GM18498 (cell line): Measurements from ENCODE around the gene BTLA.
"Not testable (repeated sequence)": the region's sequence is repeated elsewhere in the genome, so short reads cannot be mapped to it uniquely, and the experiment has no call there.

Experiments
- ATAC-seq: cut with Tn5 transposase; IDR thresholded peaks from one replicate; pipeline ENCODE4 v1.9.1; 2021; ENCODE audit warnings: mild to moderate bottlenecking, moderate library complexity; ENCODE audit not compliant: unreplicated experiment

The BTLA gene

DNA sequence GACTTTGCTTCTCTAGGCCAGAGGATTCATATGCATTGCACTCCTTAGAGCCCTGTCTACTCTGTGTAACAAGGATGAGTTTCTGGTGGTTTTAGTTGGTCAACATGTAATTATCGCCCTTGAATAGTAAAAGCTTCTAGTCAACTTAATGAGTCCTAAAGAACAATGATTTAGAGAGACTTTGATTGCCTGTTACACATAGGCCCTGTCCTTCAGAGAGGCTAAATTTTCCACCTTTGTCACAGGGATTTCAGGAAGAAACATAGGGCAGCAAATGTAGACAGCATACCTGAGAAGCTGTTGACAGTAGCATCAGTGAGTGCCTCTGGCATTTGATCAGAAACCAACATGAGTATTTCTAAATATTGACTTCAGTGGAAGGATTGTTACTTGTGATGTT, 7.1 kb downstream of the BTLA start:
- no peak for ATAC-seq

DNA sequence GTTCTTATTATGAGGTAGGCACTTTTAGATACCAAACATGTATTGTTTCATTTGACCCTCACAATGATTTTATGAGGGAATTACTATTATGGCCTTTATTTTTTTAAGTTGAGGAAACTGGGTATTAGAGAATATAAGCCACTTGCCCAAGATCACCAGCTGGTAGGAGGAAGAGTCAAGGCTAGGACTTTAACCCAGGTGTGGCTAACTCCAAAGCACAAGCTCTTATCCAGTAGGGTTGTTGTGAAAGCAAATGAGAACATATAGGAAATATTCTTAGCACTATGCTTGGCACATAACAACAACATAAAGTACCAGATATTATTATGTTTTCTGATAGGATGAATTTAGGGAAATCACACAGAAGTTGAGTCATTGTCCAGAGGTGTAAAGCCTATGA, 7.9 kb downstream of the BTLA start:
- no peak for ATAC-seq

DNA sequence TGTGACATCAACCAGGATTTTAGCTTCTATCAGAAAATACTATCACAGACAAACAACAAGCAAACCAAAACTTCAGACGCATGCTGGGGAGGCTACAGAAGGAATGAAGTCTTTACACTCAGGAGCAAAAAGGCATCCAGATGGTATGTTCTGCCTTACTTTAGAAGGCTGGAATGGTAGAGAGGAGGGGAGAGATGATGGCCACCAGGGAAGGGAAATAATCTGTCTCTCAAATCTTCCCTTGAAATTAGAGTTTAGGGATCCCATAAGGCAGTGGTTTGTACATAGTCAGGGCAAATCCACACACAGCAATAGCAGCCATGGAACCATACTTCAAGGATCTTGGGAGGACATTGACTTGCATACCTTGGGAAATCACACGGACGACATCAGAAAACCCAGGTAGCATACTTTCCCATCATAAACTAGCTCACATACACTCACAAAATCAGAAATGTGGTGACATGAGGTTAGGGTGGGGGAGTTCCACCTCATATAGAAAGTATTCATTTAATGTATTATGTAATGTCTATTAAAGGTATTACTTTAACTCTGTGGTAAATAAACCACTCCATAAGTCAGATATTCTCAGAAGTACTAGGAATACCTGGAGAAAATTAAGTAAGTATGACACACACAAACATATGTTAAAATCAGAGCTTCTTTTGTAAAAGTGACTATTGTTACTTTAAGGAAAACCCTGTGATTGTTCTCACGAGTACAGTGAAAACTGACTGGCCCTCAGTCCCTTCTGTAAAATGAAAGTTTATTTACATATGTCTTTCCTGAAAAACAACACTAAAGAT, 9.4 kb downstream of the BTLA start:
- peak; percentile 64 for ATAC-seq

DNA sequence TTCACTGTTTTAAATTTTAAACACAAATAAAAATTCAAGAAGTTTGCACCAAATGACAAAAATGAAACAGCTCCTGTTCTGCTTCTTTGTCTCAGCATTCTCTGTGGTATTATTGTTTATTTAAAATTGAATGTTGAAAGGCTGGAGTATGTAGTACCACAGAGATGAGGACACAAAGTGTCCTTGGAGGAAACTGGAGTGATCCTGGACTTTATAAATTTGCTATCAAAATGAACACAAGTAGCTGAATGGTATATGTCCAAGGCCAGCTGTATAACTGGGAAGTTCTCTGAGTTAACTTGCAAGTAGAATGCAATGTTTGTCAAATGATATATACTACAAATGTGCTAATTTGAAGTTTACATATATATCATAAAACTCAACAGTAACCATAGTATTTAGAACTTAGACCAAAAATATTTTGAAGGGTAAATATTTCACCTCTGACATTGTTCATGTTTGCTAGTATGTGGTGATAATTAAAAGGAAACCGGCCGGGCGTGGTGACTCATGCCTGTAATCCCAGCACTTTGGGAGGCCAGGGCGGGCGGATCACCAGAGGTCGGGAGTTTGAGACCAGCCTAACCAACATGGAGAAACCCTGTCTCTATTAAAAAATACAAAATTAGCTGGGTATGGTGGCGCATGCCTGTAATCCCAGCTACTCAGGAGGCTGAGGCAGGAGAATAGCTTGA, 12.3 kb downstream of the BTLA start:
- ATAC-seq: no peak

DNA sequence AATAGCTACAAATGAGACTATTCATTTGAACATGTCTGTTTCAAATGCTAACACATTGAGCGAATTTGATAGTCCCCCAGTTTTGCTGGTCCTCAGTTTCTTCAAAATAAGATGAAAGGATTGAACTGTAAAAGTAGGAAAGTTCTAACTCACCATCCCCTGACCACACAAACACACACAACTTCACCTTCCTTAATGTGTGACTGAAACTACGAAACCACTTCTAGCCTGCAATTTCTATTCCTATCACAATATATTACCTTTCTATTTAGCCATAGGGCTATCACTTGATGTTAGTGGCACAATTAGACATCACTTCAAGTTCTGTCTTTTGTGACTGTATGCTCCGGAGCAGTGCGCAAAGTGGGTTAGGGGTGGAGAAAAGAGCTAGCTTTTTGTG, 14.9 kb downstream of the BTLA start:
- no peak for ATAC-seq

DNA sequence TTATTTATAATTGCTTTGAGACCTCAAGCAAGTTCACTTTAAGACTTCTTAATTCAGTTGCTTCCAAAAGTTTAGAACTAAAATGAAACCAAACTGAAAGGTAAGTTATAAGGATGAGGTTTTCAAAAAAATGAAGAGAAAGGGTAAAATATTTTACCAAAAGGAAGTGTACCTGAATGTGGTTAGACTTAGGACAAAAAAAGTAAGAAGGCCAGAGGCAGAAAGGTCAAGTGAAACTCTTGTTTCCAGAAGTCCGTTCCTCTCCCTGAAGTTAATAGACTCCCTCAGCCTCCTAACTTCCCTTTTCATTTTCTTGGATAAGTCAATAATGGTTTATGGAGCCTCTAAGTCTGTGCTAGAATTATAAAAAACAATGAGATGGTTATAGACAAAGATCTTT, 16.6 kb downstream of the BTLA start:
- no peak for ATAC-seq

DNA sequence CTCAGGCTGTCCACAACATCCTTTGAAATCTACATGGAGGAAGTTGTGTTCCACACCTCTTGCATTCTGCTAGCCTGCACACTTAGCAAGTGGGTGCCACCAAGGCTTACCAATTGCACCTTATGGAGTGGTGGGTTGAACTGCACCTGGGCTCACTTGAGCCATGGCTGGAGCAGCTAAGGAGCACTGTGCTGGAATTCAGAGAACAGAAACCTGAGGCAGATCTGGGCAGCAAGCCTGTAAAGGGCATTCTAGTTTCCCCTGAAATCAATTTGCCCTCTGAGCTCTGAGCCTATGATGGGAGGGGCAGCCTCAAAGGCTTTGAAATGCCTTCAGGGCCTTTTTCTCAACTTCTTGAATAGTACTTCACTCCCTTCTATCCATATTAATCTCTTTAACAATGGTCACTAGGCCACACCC, 18.0 kb downstream of the BTLA start:
- no peak for ATAC-seq

DNA sequence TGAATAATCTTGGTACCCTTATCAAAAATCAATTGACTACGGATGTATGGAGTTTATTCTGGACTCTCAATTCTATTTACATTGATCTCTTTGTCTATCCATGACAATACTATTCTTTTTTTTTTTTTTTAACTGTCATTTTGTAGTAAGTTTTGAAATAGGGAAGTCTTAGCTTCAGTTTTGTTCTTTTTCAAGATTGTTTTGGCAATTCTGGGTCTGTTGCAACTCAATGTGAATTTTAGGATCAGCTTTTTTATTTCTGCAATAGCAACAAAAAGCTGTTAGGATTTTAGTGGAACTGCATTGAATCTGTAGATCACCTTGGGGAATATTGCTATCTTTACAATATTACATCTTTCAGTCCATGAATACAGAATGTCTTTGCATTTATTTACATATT, 21.4 kb downstream of the BTLA start:
- ATAC-seq: no peak

DNA sequence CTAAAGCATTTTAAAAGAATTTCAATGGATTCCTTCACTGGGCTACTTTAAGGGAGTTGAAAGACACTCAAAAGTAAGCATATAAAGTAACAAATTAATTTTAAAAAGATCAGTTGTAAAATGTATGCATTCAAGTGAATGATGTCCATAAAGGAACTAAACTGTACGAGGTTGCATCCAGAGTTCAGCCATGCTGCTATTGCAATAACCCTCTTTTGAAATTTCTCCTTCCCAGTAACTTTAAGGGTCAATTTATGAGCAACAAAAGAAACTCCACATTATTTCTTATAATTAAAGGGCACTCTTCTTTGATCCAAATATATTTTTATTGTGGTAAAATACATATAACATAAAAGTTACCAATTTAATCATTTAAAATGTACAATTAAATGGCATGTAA, 22.9 kb downstream of the BTLA start:
- ATAC-seq: no peak

DNA sequence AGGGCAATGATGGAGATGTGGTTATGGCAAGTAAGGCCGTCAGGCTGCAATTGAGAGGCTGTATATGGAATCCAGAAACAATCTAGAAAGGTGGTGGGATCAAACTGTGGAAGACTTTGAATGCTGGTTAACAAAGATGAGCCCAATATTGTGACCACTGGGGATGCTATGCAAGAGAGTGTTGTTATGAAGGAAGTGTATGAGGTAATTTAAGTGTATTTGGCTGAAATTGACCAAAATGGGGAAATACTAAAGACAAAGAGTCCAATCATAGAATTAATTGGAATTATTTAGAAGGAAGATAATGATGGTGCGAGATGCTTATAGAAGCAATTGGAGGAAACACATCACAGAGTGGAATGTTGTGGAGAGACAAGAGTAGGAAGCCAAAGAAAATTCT, 24.5 kb downstream of the BTLA start:
- no peak for ATAC-seq

DNA sequence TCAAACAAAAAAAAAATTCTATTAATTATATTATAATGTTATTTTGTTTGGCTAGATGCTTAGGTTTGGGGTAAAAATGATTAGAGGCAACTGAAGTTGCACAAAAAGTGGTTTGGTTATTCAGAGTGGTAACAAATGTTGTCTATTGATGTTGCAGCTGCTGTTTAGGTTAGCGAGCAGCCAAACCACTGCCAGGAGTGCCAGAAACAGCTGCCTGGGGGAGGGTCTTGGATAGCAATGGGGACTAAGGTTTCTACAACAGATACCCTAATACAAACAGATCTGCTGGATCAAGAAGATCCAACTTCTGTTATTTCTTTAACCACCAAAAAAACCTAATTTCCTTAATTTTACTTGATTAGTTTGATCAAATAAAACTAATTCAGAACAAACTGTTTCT, 26.6 kb downstream of the BTLA start:
- no peak for ATAC-seq

DNA sequence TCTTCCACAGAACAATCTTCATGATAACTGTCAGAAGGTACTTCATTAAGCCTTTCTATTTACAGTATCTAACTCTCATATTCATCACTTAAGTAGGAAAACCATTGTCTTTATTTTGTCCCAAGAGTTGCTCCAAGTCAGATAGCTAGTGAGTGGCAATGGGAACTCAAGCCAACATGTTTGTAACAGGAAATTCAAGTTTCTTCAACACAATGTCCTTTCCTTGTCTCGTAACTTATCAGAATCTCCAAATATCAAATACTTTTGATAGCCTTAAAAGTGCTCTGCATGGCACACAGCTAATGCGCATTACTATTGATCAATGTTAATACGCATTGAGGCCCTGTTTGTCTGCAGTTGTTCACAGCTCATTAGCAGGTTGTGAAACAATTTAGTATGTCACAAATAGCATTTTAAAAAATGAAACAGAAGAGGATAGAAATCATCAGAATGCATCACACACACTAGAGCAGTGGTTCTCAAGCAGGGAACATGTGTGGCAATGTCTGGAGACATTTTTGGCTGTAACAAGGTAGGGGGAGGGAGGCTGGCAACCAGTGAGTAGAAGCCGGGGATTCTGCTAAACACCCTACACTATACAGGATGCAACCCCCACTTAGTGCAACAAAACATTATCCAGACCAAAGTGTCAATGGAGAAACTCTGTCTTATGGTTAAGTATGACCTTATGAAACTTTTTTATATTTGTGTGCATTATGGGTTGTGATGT, 27.5 kb downstream of the BTLA start:
- ATAC-seq: no peak

DNA sequence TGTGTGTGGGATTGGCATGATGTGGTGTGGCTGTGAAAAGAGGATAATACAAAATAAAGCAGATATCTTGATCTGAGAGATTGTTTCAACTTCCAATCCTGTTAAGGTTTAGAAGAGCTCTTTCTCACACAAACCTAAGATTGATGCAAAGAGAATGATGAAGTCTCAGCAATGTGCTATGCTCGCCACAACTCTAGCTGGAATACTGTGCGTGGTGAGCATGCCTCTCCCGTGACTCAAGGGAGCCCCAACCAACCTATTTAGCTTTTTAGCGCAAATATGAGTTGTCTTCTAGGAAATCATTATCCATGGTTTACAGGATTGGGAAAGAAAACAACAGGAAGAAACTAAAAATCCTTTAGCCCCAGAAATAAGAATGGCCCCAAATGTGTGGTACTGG, 28.5 kb downstream of the BTLA start:
- no peak for ATAC-seq

DNA sequence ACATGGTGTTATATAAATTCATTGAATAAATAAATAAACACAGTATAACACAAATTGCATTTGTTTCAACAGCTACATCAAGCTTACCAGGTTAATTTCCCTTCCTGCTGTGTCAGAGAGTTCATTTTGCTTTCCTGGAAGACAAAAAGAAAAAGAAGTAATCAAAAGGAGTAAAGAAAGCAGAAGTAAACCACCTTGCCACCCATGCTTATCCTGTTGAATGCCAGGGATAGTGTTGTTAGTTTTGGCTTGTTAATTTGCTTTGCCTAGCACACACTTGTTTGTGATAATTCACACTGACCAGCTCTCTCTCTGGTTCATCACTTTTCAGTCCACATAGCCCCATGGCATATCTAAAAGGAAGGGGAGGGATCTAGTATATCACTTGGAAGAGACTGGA, 29.6 kb downstream of the BTLA start:
- ATAC-seq: no peak

DNA sequence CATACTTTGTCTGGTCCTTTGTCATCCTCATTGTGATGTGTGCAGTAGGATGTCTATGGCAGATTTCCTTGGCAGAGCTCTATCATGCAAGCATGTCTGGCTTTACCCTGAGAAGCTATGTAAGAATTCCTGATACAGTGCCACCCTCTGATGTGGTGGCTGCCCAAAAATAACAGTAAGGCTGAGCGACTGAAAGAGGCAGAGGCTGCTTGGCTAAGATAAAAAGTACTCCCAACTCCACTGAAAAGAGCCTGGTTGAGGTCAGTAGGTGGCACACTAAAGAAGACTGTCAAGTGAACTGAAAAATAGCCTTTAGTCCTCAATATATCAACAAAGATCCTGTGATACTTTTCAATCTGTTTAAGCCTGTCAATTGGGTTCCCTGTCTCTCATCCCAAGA, 31.7 kb downstream of the BTLA start:
- ATAC-seq: no peak

DNA sequence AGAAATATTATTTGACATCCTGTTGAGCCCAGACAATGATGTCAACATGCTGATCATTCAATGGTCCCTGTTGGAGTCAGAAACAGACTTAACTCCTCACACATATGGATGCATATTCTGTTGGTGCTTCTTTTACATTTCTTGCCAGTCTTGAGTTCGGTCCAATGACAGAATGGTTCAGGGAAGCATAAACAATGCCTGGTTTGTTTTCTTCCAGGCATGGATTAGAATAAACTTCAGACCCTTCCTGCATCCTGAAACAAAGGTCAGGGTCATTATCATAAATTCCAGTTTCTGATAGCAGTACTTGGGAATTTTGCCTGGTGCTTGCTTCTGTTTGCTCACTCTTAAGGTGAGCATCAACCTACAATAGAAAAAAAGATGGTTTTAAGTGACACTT, 33.3 kb downstream of the BTLA start:
- no peak for ATAC-seq

DNA sequence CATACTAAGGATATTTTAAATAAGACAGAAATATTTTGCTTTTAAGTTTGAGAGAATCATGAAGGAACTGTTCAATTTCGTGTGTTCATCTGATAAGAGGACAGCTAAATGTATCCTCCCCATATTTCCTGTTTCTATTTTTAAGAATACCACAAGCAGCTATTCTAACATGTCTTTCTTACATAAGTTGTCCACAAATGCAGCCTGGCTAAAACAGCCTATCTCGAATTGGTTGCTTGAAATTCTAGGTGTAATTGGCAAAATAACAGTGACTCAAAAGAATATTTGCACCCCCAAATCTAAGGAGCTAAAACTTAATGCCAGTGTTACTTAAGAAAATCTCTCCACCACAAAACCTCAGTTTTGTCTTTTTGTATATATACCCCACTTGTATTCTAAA, 35.0 kb downstream of the BTLA start:
- ATAC-seq: peak; percentile 43

DNA sequence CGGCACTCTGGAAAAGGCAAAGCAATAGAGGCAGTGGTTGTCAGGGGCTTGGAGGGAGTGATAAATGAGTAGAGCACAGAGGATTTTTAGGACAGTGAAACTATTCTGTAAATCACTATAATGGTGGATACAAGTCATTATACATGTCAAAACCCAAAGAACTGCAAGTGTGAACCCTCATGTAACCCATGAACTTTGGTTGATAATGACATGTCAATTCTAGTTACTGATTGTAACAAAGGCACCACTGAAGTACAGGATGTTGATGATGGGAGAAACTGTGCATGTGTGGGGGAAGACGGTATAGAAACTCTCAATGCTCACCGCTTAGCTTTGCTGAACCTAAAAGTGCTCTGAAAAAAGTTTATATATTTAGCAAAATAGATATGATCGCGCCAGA, 36.0 kb downstream of the BTLA start:
- peak; percentile 42 for ATAC-seq

DNA sequence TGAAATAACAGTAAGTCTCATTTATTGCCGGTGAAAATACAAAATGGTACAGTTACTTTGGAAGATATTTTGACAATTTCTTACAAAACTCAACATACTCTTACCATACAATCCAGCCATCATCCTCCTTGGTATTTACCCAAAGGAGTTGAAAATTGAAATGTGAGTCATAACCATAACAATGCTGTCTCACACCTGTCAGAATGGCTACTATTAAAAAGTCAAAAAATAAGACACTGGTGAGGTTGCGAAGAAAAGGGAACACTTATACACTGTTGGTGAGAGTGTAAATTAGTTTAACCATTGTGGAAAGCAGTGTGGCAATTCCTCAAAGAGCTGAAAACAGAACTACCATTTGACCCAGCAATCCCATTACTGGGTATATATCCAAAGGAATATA, 37.5 kb downstream of the BTLA start:
- not testable (repeated sequence) for ATAC-seq

DNA sequence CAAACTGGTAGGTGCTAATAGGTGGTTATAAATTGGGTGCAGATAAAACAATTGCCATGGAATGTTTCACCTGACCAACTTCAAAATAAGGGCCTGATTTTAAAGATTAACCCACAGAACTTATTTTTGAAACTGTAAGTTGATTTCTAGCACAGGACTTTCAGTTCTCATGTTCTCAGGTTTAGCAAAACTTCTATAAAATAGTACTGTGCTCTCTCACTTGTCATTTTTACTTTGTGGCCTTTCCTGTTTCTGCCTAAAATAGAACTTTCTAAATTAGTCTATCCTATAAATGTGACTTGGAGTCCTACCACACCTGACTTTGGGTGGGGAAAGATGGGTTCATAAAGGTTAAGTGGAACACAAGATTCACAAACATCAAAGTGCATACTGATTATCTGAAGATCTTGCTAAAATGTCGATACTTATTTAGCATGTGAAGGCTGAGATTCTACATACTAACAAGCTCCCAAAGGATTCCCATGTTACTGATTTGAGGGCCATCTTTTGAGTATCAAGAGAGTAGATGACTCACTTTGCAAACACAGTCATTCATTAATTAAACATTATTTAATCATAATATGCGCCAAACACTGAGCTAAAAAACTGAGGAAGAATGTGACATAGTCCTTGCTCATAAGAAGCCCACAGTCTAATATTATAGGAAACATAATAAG, 38.6 kb downstream of the BTLA start:
- ATAC-seq: peak; percentile 43

DNA sequence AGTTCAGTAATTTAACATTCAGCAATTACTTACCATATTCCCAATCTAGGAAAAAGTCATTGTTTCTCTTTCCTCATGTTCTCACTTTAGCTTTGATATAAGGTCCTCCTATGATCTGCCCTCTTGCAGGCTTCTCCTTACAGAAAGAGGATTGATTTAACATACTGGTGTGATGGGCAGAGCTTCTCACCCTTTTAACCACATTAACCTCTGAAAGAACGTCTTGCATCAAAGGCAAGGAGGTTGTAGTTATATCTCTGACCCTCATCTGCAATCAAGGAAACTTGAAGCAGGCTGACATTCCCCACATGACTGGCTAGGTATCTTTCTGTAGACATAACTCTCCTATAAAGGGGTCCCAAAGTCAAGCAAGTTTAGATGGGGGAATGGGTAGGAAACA, 39.5 kb downstream of the BTLA start:
- peak; percentile 41 for ATAC-seq
